Frontal cortex (tissue), 4 donors: ENCODE results near the gene LAMA5. TPM values are rescaled to one million over a fixed set of nuclear protein-coding genes. Genes with fewer than 3 reads are reported as not detected.
"Not testable (repeated sequence)": the region's sequence is repeated elsewhere in the genome, so short reads cannot be mapped to it uniquely, and the experiment has no call there.

Source experiments
- DNase-seq, 2 donors: peaks; one replicate each; pipeline ENCODE4 v3.0.0; 2012; ENCODE audit warnings: low spot score in 2 of 2
- FAIRE-seq: peaks from 2 replicates; lab custom pipeline; 2012; peaks lifted over from hg19 to GRCh38; lab: Jason Lieb, UNC
- total RNA-seq: library from RNA; depleted of rRNA; stranded (reverse); fragments of >200 nt; gene quantifications from one replicate; pipeline ENCODE4 v1.2.3, GENCODE V29; 2014
- donor health status: control.
- donor health status: control.
- donor health status: control.

LAMA5 gene
- total RNA-seq, 1 donor from 2014 or later: 11.4 TPM

- FAIRE-seq (no peak), DNase-seq (no peak)
Observed at GRCh38 chr20:62390317-62391164, 23.4 kb upstream of the LAMA5 start.

GRCh38 chr20:62389601-62390087 lies 22.5 kb upstream of the LAMA5 start:
- FAIRE-seq (no peak), DNase-seq (no peak)

- FAIRE-seq: no peak
- no peak for DNase-seq
Observed at GRCh38 chr20:62388839-62389600, 21.9 kb upstream of the LAMA5 start.

GRCh38 chr20:62387933-62388635 lies 21.0 kb upstream of the LAMA5 start:
- no peak for FAIRE-seq
- DNase-seq: no peak

- FAIRE-seq: no peak
- no peak for DNase-seq
Observed at GRCh38 chr20:62387219-62387913, 20.3 kb upstream of the LAMA5 start.

GRCh38 chr20:62386383-62387218 lies 19.5 kb upstream of the LAMA5 start, which contains the start of gene RPS21:
Gene RPS21 (plus strand): TSS chr20:62387103. CDS start chr20:62387339, 236 bp downstream.
- DNase-seq (peak; percentile 96), FAIRE-seq (no peak)

- DNase-seq: peak; percentile 67 to 82
- no peak for FAIRE-seq
Observed at GRCh38 chr20:62382306-62383198, 15.4 kb upstream of the LAMA5 start.

- DNase-seq: no peak
- no peak for FAIRE-seq
Observed at GRCh38 chr20:62381842-62382241, 14.7 kb upstream of the LAMA5 start.

GRCh38 chr20:62381202-62381797 lies 14.2 kb upstream of the LAMA5 start:
- no peak for FAIRE-seq
- DNase-seq: no peak

GRCh38 chr20:62378215-62378614 lies 11.1 kb upstream of the LAMA5 start:
- DNase-seq (no peak), FAIRE-seq (no peak)

- FAIRE-seq (no peak), DNase-seq (no peak)
Observed at GRCh38 chr20:62377615-62378178, 10.6 kb upstream of the LAMA5 start.

GRCh38 chr20:62377064-62377461 lies 10.0 kb upstream of the LAMA5 start:
- FAIRE-seq (no peak), DNase-seq (no peak)

- FAIRE-seq: no peak
- no peak for DNase-seq
Observed at GRCh38 chr20:62376112-62377063, 9.3 kb upstream of the LAMA5 start.

GRCh38 chr20:62374331-62375152 lies 7.4 kb upstream of the LAMA5 start:
- no peak for FAIRE-seq

GRCh38 chr20:62373631-62374179 lies 6.6 kb upstream of the LAMA5 start:
- not testable (repeated sequence) for FAIRE-seq, DNase-seq

More at GRCh38 chr20:62374331-62375152, 7.4 kb upstream of the LAMA5 start:
- DNase-seq: no peak
